Activated CD8-positive, alpha-beta memory T cell treated with anti-CD3 and anti-CD28 coated beads, Interleukin-2, amount 50 U/mL, for 1 hour (primary cell): ENCODE measurements around the gene RAB2B.
"Not testable (repeated sequence)": the region's sequence is repeated elsewhere in the genome, so short reads cannot be mapped to it uniquely, and the experiment has no call there.

Experiments used
- DNase-seq: peaks from one replicate; pipeline ENCODE4 v3.0.0-alpha.2; 2020; ENCODE audit errors: extremely low read depth

RAB2B gene

DNA sequence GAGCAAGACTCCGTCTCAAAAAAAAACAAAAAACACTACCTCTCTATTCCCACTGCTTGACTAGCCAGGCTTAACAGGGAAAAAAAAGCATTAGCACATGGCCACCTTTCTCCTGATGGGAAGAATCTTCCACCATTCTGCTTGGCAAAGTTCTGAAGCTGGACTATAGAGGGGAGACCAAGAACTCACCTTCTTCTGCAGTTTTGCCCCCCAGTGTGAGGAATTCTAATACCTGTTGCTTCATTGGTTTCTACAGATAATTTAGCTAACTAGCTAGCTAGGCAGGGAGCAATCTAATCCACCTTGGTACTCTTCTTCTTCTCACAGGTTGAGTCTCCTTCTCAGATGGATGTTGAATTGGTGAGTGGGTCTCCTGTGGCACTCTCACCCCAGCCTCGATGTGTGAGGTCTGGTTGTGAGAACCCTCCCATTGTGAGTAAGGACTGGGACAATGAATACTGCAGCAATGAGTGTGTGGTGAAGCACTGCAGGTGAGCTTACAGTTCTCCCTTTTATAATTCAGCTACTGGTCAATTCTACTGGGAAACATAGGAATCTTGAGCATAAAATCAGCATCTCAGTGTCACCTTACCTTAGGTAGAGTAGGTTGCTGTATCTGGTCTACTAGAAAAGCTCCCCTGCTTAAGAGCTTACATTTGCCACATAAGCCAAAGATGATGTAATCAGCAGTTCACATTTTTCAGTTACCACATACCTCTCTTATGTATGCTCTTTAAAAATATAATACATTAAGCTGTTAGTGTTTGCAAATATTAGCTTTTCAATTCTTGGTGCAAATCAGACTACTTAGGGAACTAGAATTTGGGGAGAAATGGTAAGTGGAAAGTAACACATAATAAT lies 18.4 kb upstream of the RAB2B start:
- DNase-seq: no peak

DNA sequence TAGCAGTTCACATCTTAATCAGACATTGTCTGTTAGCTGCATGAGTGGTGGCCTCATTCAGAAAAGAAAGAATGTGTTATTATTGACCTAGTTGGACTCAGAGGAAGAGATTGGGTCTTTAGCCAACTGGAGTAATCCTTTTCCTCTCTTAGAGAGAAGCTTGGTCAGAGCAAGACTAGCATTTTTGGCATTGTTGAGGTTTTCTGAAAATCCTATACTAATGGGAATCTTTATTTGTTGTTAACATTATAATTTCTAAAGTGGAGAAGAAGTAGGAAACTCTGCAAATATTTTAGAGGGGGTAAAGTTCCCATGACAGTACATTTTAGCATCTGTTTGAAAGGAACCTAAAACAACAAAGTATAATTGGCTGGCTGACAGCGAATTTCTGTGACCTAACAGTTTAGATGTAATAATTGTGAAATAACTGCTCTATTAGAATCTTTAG lies 9.9 kb upstream of the RAB2B start:
- no peak for DNase-seq

- no peak for DNase-seq
Observed at GRCh38 chr14:21476523-21476924, 235 bp downstream of the RAB2B start.

DNA sequence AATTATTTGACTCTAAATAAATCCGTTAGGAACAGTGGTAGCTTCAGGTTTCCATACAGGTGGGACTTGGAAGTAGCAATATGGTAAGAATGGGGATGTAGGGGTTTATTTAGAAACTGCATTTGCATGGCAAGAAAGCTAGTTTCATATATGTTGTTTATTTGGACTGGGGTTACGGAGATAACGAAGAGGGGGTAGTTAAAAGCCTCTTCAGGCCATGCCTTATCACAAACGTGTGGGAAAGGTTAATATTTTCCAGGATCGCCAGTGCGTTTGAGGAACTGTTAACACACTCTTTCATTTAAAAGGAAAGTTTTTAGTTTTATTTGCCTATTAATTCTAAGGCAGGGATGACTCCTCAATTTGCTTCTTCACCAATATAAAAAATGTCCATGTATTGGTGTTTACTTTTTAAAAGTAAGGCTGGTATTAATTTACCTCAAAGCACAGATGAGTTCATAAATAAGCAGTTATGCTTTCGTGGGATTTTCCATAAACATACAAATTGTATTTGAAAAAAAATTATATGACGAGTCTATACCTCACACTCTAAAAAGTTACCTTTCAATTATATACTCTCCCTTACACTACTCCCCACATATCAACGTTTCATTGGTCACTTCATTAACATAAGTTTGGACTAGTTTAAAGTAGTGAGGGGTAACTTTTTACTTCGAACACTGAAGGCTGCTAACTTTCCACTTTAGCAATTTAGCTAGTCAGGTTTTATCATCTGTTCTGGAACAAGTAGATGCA lies 814 bp downstream of the RAB2B start:
- DNase-seq: no peak

DNA sequence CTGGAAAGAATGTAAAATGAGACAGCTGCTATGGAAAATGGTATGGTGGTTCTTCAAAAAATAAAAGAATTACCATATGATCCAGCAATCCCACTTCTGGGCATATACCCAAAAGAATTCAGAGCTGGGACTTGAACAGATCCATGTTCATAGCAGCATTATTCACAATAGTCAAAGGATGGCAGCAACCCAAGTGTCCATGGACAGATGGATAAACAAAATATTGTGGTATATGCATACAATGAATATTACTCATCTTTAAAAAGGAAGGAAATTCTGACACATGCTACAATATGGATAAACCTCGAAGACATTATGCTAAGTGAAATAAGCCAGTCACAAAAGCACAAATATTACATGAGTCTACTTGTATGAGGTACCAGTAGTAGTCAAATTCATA lies 9.1 kb downstream of the RAB2B start:
- DNase-seq: no peak

DNA sequence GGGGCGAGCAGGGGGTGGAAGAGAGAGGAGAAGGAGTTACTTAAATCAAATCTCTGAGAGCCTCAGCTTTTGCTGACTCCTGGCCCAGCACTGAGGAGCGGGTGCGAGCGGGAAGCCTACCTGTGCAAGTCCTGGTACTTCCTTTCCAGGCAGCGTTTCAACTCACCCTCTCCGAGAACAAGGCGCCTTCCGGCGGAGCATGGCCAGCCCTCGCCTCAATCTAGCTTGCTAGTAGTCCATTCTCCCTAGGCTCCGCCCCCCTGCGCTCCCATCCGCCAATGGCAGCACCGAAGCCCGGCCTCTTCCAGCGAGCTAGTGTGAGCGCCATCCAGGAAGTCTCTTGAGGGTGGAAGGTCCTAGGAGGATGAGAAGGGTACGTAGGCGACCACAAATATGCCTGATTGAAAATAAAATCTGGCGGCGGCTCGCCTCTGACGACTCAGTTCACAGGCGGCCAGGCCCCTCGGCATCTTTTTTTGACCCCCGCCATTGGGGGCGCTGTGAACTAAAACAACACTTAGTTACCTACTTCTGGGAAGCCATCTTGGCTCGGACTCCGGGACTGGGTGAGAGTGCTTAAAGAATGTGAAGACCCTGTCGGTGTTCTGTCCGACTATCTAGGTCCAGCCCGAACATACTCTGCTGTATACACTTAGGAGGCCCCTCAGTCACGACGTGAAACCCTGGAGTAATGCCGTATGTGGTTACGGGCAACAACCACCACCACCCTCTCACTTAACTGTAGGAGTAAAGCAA lies 20.7 kb downstream of the RAB2B start, which contains the start of gene CHD8:
Gene CHD8, minus strand, starts transcription at position 212 of the 756 bp plus-strand sequence. CDS start 24,480 bp downstream, outside the sequence.
- DNase-seq: peak; percentile 99

- DNase-seq: no peak
Observed at GRCh38 chr14:21455592-21455911, 21.2 kb downstream of the RAB2B start.

GRCh38 chr14:21454843-21455544 lies 21.8 kb downstream of the RAB2B start:
- DNase-seq: no peak

DNA sequence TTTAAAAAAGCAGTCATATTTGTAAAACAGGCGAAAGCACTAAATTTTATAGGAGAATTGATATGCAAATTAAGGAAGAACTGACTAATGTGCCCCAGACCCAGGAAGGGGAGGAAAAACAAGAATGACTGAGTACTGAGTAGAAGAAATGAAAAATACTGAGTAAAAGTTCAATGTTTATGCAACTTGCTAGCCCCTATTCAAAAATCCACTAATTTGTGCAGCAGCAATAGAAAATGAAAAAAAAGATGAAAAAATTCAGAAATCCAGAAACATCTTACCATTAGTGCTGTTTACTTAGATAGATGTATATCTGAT lies 26.9 kb downstream of the RAB2B start:
- DNase-seq: no peak

DNA sequence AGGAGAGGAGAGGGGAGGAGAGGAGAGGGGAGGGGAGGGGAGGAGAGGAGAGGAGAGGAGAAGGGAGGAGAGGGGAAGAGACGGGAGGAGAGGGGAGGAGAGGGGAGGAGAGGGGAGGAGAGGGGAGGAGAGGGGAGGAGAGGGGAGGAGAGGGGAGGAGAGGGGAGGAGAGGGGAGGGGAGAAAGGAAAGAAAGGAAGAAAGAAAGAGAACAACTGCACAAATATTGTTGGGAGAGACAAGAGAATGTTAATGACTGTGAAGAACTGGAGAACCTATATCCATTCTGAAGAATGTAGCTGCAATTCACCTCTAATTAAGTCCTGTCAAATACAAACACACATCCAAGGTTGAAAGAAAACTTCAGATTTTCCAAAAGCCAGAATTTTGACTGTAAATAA lies 34.1 kb downstream of the RAB2B start:
- DNase-seq: not testable (repeated sequence)

DNA sequence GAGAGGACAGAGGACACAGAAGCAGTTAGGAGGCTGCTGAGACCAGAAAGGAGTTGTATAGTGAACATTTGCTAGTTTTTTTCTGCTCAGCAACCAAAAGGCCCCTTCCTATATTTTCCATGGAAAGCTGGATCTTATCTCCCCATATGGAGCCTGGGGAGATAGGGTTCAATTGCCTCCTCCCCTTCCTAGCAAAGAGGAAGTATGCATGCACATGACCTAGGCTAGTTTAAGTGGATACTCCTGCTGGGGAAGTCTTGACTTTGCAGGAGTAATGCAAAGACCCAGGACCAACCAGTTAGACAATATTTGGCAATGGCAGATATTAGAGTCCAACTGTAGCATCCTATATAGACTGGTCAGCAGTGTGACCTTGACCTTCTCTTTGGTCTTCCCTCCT lies 35.9 kb downstream of the RAB2B start:
- no peak for DNase-seq

DNA sequence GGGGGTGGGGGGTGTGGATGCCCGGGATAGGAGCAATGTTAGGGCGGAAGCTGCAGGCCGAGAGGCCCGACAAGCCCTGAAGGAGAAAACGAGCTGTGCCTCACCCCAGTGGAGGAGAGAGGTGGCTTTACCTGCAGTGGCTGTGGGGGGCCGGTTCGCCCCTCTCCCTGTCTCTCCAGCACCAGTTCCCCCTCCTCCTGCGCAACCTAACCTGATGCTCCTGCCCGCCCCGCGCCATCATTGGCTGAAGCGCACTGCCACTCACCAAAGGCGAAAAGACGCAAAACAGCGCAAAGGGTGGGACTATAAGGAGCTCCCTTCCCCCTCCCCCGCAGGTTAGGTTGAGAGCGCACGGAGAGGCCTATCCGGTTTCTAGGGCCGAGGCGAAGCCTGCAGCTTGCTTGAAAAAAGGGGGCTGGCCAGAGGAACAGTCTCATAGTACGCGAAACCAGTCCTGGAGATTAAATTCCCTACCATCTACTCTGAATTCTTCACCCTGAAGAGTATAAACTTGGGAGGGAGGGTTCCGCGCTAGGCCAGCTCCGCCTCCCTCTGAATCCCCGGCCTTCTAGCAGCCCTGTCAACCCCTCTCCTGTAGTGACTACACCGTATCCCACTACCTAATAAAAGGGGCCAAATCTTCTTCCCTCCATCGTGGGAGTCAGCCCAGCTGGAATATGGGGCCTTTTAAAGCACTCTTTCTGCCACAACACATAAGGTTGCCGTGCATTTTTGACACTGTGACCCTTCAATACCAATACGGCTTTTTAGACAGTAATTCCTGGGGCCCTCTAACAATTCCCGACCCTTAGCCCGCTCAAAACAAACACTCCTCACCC lies 39.5 kb downstream of the RAB2B start:
- DNase-seq: peak; percentile 99

- no peak for DNase-seq
Observed at GRCh38 chr14:21436567-21437062, 40.1 kb downstream of the RAB2B start.

DNA sequence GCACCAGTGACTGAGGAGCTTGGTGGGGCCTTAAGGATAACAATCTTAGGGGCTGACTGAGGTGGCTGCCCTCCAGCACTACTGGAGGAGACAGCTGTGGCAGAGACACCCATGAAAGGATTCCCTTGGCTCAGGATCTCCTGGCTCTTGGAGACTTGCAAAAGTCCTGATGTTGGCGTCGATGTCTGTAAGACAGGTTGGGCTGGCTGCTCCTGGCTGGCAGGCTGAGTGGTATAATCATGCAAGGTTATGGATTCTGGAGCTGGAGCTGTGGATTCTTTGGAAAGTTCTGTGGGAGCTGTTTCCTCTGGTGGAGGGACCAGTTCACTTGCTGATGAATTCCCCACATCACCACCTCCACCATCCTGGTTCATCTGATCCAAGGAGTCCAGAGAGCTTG lies 45.6 kb downstream of the RAB2B start:
- DNase-seq: no peak

GRCh38 chr14:21428930-21429329 lies 47.8 kb downstream of the RAB2B start:
- DNase-seq: no peak

DNA sequence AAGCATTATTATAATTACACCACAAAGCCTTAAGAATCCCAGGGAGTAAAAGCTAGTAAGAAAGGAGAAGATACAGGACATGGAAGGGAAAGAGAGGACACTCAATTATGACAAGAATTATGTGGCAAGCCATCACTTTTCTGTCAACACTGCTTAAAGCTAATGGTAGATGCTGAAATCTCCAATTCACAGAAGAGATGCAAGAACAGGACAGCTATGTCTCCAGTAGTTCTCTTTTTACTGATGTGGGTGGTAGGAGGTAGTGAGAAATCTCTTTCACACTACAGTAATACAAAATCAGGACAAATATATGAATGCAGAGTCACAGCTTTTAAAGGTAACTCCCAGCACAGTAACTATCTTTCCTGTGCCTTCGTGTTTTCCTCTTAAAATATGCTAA lies 50.1 kb downstream of the RAB2B start:
- no peak for DNase-seq

DNA sequence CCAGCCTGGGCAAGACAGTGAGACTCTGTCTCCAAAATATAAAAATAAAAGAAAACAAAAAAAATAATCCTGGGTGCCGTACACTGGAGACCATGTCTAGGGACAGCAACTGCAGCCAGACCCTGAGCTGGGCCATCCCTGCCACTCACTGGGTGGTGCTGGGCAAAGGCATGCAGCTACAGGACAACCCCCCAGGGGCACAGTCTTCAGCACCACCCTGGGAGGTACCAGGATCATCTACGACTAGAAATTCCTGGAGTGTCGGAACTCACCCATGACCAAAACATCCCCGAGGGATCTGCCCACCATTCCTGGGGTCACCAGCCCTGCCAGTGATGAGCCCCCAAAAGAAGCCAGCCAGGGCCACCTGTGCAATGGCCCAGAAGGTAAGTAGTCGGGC lies 57.2 kb downstream of the RAB2B start:
- no peak for DNase-seq

GRCh38 chr14:21415329-21415728 lies 61.4 kb downstream of the RAB2B start:
- no peak for DNase-seq

GRCh38 chr14:21414137-21414631 lies 62.6 kb downstream of the RAB2B start:
- no peak for DNase-seq
